HepG2 (cell line): ENCODE results near the gene PTAR1.

Experiments
- CENPX ChIP-seq: sonication (generic); formaldehyde crosslinking; IDR thresholded peaks from 2 replicates; pipeline ENCODE4 v1.9.0; 2021; ENCODE audit warnings: mild to moderate bottlenecking, missing genetic modification reagents, moderate library complexity
- EZH2 ChIP-seq: conservative IDR thresholded peaks from 2 replicates; pipeline ENCODE4 v1.6.1; 2012; ENCODE audit warnings: mild to moderate bottlenecking, low read depth, low read length, moderate library complexity
- FOXM1 ChIP-seq: sonication (generic); formaldehyde crosslinking; IDR thresholded peaks from 2 replicates; pipeline ENCODE4 v1.5.0; 2020; ENCODE audit warnings: missing genetic modification reagents
- MAZ ChIP-seq, 2 experiments: sonication (generic) in 1 of 2; formaldehyde crosslinking in 1 of 2; IDR thresholded peaks; 2 replicates each; pipeline versions ENCODE4 v1.5.0 to v1.6.1; 2012 to 2020; ENCODE audit warnings: low read depth in 2 of 2, mild to moderate bottlenecking in 2 of 2, borderline replicate concordance in 1 of 2, improper control_type of control experiment in 1 of 2, low read length in 1 of 2, missing genetic modification reagents in 1 of 2, moderate library complexity in 1 of 2
- NFKB2 ChIP-seq: sonication (generic); formaldehyde crosslinking; IDR thresholded peaks from 2 replicates; pipeline ENCODE4 v1.4.0; 2020; ENCODE audit warnings: missing genetic modification reagents, borderline replicate concordance
- POLR2A ChIP-seq, 2 experiments: IDR thresholded peaks; 2 replicates each; pipeline ENCODE4 v1.6.1; 2011; ENCODE audit warnings: low read depth in 2 of 2, low read length in 2 of 2, mild to moderate bottlenecking in 1 of 2, moderate library complexity in 1 of 2; ENCODE audit not compliant: insufficient read depth in 1 of 2
- ZFP82 ChIP-seq: sonication (generic); formaldehyde crosslinking; IDR thresholded peaks from 2 replicates; pipeline ENCODE4 v1.5.1; 2020; ENCODE audit warnings: mild to moderate bottlenecking, missing genetic modification reagents, borderline replicate concordance
- ZNF207 ChIP-seq: fragments of 450-650 bp; IDR thresholded peaks from 2 replicates; pipeline ENCODE4 v1.6.1; 2016; ENCODE audit warnings: antibody characterized with exemption, borderline replicate concordance
- ZNF510 ChIP-seq: sonication (generic); formaldehyde crosslinking; IDR thresholded peaks from 2 replicates; pipeline ENCODE4 v1.4.0; 2020; ENCODE audit warnings: low read depth, mild to moderate bottlenecking, missing genetic modification reagents
- TF ChIP-seq, protein P1 (sequence below): sonication (generic); formaldehyde crosslinking; IDR thresholded peaks from 2 replicates; pipeline ENCODE4 v1.8.1; 2023; ENCODE audit warnings: mild to moderate bottlenecking, inconsistent platforms, moderate library complexity, missing genetic modification reagents, borderline replicate concordance
- TF ChIP-seq, protein P2 (sequence below), 2 experiments: fragments of 450-650 bp in 1 of 2; sonication (generic) in 1 of 2; formaldehyde crosslinking; IDR thresholded peaks; 2 replicates each; pipeline versions ENCODE4 v1.5.0 to v1.8.0; 2020 to 2022; ENCODE audit warnings: mild to moderate bottlenecking in 1 of 2, missing genetic modification reagents in 1 of 2
- TF ChIP-seq, protein P3 (sequence below): sonication (generic); formaldehyde crosslinking; IDR thresholded peaks from 2 replicates; pipeline ENCODE4 v1.5.0; 2020; ENCODE audit warnings: mild to moderate bottlenecking, missing genetic modification reagents, moderate library complexity

DNA sequence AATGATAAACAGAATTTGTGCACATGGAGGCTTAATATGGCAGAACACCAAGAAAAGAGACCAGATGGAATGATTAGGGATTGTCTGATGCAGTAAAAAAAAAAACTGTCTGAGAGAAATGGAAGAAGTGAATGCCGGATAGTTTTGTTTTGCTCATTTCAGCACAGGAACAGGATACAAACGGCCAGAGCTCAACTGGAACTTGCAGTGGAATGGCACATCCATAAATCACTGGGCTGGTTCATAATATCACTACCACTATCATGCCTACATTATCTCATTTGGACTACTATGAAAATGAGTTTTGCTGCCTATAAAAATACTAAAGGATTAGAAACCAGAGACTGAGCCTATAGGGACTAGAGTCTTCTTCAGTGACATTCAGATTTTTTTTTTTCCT, 9.7 kb downstream of the PTAR1 start:
- no peak for TF ChIP-seq FOXM1 (CRISPR knock-in tag)
- TF ChIP-seq POLR2A (IDR thresholded peaks at IDR 0.05; ENCODE audit: insufficient read depth in 1 of 2, low read depth in 2 of 2, low read length in 2 of 2): no peak
- TF ChIP-seq MAZ (IDR thresholded peaks at IDR 0.05; ENCODE audit: borderline replicate concordance, low read depth, low read length): no peak
- no peak for TF ChIP-seq MAZ (CRISPR knock-in tag; IDR thresholded peaks at IDR 0.05; ENCODE audit: low read depth)
- no peak for TF ChIP-seq CENPX (CRISPR knock-in tag)
- TF ChIP-seq ZNF207: no peak
- TF ChIP-seq NFKB2 (CRISPR knock-in tag): no peak
- TF ChIP-seq, protein P1, sequence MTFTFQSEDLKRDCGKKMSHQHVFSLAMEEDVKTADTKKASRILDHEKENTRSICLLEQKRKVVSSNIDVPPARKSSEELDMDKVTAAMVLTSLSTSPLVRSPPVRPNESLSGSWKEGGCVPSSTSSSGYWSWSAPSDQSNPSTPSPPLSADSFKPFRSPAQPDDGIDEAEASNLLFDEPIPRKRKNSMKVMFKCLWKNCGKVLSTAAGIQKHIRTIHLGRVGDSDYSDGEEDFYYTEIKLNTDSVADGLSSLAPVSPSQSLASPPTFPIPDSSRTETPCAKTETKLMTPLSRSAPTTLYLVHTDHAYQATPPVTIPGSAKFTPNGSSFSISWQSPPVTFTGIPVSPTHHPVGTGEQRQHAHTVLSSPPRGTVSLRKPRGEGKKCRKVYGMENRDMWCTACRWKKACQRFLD: no peak
- TF ChIP-seq, protein P2, sequence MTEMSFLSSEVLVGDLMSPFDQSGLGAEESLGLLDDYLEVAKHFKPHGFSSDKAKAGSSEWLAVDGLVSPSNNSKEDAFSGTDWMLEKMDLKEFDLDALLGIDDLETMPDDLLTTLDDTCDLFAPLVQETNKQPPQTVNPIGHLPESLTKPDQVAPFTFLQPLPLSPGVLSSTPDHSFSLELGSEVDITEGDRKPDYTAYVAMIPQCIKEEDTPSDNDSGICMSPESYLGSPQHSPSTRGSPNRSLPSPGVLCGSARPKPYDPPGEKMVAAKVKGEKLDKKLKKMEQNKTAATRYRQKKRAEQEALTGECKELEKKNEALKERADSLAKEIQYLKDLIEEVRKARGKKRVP (CRISPR knock-in tag; IDR thresholded peaks at IDR 0.05): no peak
- TF ChIP-seq EZH2: no peak
- TF ChIP-seq, protein P3, sequence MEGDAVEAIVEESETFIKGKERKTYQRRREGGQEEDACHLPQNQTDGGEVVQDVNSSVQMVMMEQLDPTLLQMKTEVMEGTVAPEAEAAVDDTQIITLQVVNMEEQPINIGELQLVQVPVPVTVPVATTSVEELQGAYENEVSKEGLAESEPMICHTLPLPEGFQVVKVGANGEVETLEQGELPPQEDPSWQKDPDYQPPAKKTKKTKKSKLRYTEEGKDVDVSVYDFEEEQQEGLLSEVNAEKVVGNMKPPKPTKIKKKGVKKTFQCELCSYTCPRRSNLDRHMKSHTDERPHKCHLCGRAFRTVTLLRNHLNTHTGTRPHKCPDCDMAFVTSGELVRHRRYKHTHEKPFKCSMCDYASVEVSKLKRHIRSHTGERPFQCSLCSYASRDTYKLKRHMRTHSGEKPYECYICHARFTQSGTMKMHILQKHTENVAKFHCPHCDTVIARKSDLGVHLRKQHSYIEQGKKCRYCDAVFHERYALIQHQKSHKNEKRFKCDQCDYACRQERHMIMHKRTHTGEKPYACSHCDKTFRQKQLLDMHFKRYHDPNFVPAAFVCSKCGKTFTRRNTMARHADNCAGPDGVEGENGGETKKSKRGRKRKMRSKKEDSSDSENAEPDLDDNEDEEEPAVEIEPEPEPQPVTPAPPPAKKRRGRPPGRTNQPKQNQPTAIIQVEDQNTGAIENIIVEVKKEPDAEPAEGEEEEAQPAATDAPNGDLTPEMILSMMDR (CRISPR knock-in tag): no peak
- no peak for TF ChIP-seq ZNF510
- no peak for TF ChIP-seq ZFP82 (CRISPR knock-in tag)
